ENCODE data around the gene EXD3.
"Not testable (repeated sequence)": the region's sequence is repeated elsewhere in the genome, so short reads cannot be mapped to it uniquely, and the experiment has no call there.

EXD3 gene

GRCh38 chr9:137458194-137459151 lies 35.5 kb upstream of the EXD3 start:
- DNase-seq, result peak; percentile 67

- no peak for DNase-seq
Observed at GRCh38 chr9:137457406-137458193, 34.6 kb upstream of the EXD3 start.

GRCh38 chr9:137456864-137457405 lies 34.0 kb upstream of the EXD3 start:
- no peak for DNase-seq

- DNase-seq, result no peak
Observed at GRCh38 chr9:137456061-137456863, 33.3 kb upstream of the EXD3 start.

GRCh38 chr9:137455359-137455991 lies 32.5 kb upstream of the EXD3 start:
- no peak for DNase-seq

- DNase-seq, result no peak
Observed at GRCh38 chr9:137454597-137455358, 31.8 kb upstream of the EXD3 start.

- DNase-seq, result no peak
Observed at GRCh38 chr9:137454145-137454596, 31.2 kb upstream of the EXD3 start.

- peak; percentile 55 for DNase-seq
Observed at GRCh38 chr9:137453643-137454081, 30.7 kb upstream of the EXD3 start.

- DNase-seq, result no peak
Observed at GRCh38 chr9:137452761-137453642, 30.0 kb upstream of the EXD3 start.

GRCh38 chr9:137452006-137452760 lies 29.2 kb upstream of the EXD3 start:
- DNase-seq, result no peak

- DNase-seq, result not testable (repeated sequence)
Observed at GRCh38 chr9:137451264-137452005, 28.5 kb upstream of the EXD3 start.

GRCh38 chr9:137450539-137451222 lies 27.7 kb upstream of the EXD3 start:
- DNase-seq, result not testable (repeated sequence)

- no peak for DNase-seq
Observed at GRCh38 chr9:137449931-137450538, 27.1 kb upstream of the EXD3 start.

GRCh38 chr9:137449081-137449844 lies 26.3 kb upstream of the EXD3 start:
- DNase-seq, result no peak

- DNase-seq, result no peak
Observed at GRCh38 chr9:137448602-137448962, 25.6 kb upstream of the EXD3 start.

- no peak for DNase-seq
Observed at GRCh38 chr9:137447722-137448601, 25.0 kb upstream of the EXD3 start.

All from DMS53 (cell line).